Activated CD8-positive, alpha-beta memory T cell treated with anti-CD3 and anti-CD28 coated beads for 4 hours (primary cell): ENCODE measurements around the gene ATP6V1G1.

Experiments
- DNase-seq, 2 donors: peaks; one replicate each; pipeline ENCODE4 v3.0.0-alpha.2; 2020; ENCODE audit warnings: low read depth in 2 of 2

ATP6V1G1 gene

GRCh38 chr9:114612272-114612923 lies 24.8 kb downstream of the ATP6V1G1 start:
- no peak for DNase-seq

DNA sequence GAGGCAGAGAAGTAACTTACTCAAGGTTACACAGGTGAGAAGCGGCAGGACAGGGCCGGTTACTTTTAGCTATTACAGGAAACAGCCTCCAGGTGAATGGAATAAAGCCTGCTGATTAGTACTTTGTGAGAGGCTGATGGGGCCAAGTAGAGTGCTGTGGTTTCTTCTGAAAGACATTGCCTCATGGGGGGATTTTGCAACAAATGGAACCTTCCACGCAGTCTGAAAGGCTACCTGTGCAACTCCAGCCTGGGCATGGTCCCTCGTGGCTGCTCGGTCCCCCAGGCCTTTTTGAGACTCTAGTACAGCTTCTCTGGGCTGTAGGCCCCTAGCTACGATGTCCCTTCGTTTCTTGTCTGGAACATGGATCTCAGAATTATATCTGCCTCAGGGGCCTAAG lies 25.5 kb downstream of the ATP6V1G1 start:
- no peak for DNase-seq

- DNase-seq = no peak
Observed at GRCh38 chr9:114613919-114614318, 26.4 kb downstream of the ATP6V1G1 start.

- no peak for DNase-seq
Observed at GRCh38 chr9:114614373-114614772, 26.8 kb downstream of the ATP6V1G1 start.

DNA sequence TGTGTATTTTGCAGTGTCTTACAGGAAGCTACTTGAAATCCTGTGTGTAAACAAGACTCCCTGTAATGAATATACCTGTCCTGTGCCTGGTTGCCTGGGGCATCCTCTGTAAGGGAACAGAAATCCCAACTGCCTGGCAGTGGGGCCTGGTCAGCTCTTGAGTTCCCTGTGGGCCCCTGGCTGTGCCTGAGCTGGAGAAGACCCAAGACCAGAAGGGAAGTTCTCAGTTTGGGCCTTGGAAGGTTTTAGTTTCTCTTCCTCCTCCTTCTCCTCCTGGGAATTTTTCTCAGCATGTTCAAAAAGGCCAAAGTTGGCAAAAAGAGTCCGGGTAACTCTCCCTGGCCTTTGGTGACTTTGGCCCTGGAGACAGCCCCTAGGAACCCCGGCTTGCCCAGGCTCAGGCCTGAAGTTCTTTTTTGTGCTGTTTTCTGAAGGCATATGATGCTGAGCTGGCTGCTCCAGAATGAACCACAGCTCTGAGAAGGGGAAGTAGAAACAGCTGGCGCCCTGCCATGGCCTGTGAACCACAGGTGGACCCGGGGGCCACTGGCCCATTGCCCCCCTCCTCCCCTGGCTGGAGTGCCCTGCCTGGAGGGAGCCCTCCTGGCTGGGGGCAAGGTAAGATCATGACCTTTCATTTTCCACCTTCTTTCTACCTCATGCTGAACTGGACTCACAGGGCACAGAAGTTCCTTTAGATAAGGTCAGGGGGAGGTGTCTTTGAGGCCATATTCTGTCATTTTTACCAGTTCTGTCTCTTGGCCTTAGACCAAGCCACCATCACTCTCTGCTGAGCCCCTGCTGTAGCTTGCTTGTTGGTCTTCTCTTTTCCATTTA lies 29.3 kb downstream of the ATP6V1G1 start:
- DNase-seq = no peak

- DNase-seq = no peak
Observed at GRCh38 chr9:114619191-114619761, 31.7 kb downstream of the ATP6V1G1 start.

- DNase-seq = no peak
Observed at GRCh38 chr9:114621561-114621960, 34.0 kb downstream of the ATP6V1G1 start.

DNA sequence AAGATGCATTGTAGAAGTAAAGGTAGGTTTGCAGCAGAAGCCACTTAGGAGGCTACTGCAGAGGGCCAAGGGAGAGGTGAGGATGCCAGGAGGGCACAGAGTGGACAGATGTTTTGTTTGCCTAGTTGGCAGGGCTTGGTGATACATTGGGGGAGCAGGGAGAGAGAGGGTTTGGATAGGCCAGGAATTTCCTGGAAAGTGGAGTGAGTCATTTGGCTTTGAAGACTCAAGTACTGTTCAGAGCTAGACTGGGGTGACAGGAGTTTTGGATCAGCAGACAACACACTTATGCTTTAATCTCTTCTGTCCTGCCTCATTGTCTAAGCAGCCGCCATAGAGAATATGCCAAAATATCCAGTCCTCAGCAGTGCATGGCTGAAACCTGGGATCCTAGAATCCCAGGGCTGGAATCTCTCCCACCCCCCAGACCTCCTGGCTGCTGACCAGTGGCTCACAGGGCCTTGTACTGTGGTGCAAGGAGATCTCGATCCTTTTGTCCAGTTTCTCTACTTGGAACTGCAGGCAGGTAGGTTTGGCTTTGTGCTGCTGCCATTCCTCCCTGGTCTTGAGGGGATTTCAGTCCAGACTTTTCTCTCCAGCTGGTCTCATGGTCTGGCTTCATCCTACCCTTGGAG lies 34.5 kb downstream of the ATP6V1G1 start:
- DNase-seq = no peak

DNA sequence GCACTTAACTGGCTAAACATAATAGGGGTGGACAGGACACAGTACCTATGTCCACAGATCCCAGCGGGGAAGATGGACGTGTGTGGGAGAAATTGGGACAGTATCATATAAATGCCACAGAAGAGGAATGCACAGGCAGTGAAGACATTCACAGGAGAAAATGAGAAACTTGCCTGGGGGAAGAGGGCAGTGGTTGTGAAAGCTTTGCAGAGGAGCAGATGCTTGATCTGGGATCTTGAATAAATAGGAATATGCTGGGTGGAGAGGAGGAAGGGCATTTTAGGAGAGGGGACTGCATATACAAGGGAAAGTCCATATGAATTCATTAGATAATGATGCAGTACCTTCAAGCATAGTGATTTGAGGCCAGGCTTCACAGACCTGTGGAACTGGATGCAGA lies 37.1 kb downstream of the ATP6V1G1 start:
- no peak for DNase-seq

- no peak for DNase-seq
Observed at GRCh38 chr9:114626415-114627020, 38.9 kb downstream of the ATP6V1G1 start.

DNA sequence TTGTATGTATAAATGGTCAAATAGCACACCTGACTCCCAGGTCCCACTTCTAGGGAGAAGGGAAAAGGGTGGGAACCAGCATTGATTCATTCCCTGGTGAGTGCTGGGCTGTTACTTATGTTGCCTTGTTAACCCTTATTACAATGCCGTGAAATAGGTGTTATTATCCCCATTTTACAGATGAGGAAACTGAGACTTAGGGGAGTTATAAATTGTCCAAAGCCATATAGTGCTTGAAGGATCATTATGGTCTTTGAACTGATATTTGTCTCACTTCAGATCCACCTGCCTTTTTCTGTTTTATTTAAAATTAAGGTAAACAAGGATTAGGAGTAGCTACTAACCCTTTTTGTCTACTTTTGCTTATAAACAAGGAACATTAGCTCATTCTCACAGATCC lies 40.0 kb downstream of the ATP6V1G1 start:
- DNase-seq = no peak

GRCh38 chr9:114629563-114630090 lies 42.1 kb downstream of the ATP6V1G1 start:
- DNase-seq = no peak

DNA sequence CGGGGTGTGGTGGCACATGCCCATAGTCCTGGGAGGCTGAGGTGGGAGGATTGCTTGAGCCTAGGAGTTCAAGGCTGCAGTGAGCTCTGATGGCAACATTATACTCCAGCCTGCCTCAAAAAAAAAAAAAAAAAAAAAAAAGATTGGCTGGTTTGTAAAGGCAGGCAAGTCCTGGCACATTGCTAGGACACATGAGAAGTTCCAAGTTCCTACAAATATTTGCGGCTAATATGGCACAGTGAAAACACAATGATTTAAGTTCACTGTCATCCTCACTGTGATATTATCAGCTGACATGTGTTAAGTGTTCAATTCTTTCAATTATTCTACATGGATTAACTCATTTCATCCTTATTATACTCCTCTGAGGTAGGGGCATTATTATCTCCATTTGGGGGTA lies 43.6 kb downstream of the ATP6V1G1 start:
- DNase-seq = no peak

DNA sequence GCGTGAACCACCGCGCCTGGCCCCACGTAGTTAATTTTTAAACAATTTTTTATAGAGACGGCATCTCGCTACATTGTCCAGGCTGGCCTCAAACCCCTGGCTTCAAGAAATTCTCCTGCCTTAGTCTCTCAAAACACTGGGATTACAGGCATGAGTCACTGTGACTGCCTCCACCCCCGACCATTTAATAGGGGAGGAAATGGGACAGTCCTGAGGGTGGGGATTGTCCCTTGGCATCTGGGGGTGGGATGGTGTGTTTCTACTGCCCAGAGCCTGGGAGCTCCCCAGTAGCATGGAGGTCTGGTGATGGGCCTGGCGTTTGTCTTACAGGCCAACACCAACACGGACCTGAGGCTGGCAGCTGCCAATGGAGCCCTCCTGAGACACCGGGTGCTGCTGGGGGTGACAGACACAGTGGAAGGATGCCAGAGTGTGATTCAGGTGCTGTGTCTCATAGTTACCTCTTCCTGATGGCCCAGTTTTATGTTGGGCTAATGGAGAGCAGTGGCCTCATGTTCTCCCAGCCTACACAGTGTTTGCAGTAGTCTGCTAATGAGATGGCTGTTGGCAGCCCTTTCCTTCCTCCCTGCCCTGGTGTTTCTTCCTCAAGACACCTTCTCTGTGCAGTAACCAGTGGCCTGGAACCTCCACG lies 46.0 kb downstream of the ATP6V1G1 start:
- DNase-seq = no peak

GRCh38 chr9:114634387-114634786 lies 46.8 kb downstream of the ATP6V1G1 start:
- no peak for DNase-seq

- DNase-seq = no peak
Observed at GRCh38 chr9:114638404-114638803, 50.8 kb downstream of the ATP6V1G1 start.

- no peak for DNase-seq
Observed at GRCh38 chr9:114641967-114642366, 54.4 kb downstream of the ATP6V1G1 start.

GRCh38 chr9:114643001-114643400 lies 55.4 kb downstream of the ATP6V1G1 start:
- no peak for DNase-seq

- no peak for DNase-seq
Observed at GRCh38 chr9:114643896-114644295, 56.3 kb downstream of the ATP6V1G1 start.
